Esophagus squamous epithelium (tissue), 5 donors: ENCODE data around the gene ACTL9. TPM values are rescaled to one million over a fixed set of nuclear protein-coding genes. Genes with fewer than 3 reads are reported as not detected.
"Not testable (repeated sequence)": the region's sequence is repeated elsewhere in the genome, so short reads cannot be mapped to it uniquely, and the experiment has no call there.

Experiments used
- DNase-seq: peaks from one replicate; lab custom pipeline; 2025; lab: John Stamatoyannopoulos, UW
- H3K27ac ChIP-seq, 4 donors: fragments of 200-600 bp; sonication (generic); one replicate each; pipeline ENCODE4 v1.5.1; 2016 to 2019; ENCODE audit warnings: mild to moderate bottlenecking in 1 of 4
- H3K27me3 ChIP-seq, 4 donors: fragments of 200-600 bp; sonication (generic); 1 replicate in 3 of 4; 2 replicates in 1 of 4; pipeline versions ENCODE4 v1.5.1 to v1.6.0; 2017 to 2021; ENCODE audit warnings: antibody characterized with exemption in 1 of 4
- H3K36me3 ChIP-seq, 3 donors: fragments of 200-600 bp; sonication (generic); one replicate each; pipeline ENCODE4 v1.5.1; 2016 to 2019
- H3K4me1 ChIP-seq, 3 donors: fragments of 200-600 bp; sonication (generic); one replicate each; pipeline ENCODE4 v1.5.1; 2017 to 2019
- H3K4me3 ChIP-seq, 4 donors: fragments of 200-600 bp; sonication (generic); 1 replicate in 3 of 4; 2 replicates in 1 of 4; pipeline ENCODE4 v1.5.1; 2016 to 2019; ENCODE audit warnings: mild to moderate bottlenecking in 2 of 4, moderate library complexity in 1 of 4
- H3K9me3 ChIP-seq, 3 donors: fragments of 200-600 bp; sonication (generic); one replicate each; pipeline ENCODE4 v1.5.1; 2016 to 2019
- CTCF ChIP-seq, 6 experiments: fragments of 450-650 bp in 4 of 6; fragments of 200-600 bp in 2 of 6; sonication (generic) in 2 of 6; IDR thresholded peaks; one replicate each; pipeline ENCODE4 v1.5.1; 2016 to 2019; ENCODE audit warnings: antibody characterized with exemption in 6 of 6, mild to moderate bottlenecking in 4 of 6, moderate library complexity in 4 of 6
- POLR2A ChIP-seq, 4 donors: fragments of 450-650 bp; IDR thresholded peaks; one replicate each; pipeline ENCODE4 v1.6.1; 2017; ENCODE audit warnings: antibody characterized with exemption in 4 of 4, mild to moderate bottlenecking in 4 of 4, moderate library complexity in 3 of 4
- WGBS, 2 donors: methylation state at CpG; one replicate each; pipeline ENCODE4 v1.1.5; 2018; 5-methylcytosine and 5-hydroxymethylcytosine counted together
- intact Hi-C: fragments of 100-400 bp; cut with DNase I; formaldehyde crosslinking; loops from one replicate; pipeline ENCODE4 v1.15.0; 2022
- total RNA-seq, 4 donors: library from RNA; depleted of rRNA; stranded (reverse); fragments of >200 nt; gene quantifications; one replicate each; pipeline ENCODE4 v1.1.0, GENCODE V29; 2016
- donor health status: DM: yes; HTN: yes; CAD: no.

Gene ACTL9
- not detected for total RNA-seq

GRCh38 chr19:8698433-8699063, at the start of gene ACTL9:
Gene ACTL9 (minus strand): TSS chr19:8698795. CDS start chr19:8698701, 94 bp downstream.
- WGBS, 2 donors, result 100% methylated on average over 1 of the region's 23 CpGs; no CpG with 5 or more reads in 1 of the 2 donors
- DNase-seq, result no peak
- intact Hi-C loops, result no loop called here
- Histone ChIP-seq H3K27ac (no peak within 1 kb of the TSS), H3K4me3 (no peak within 1 kb of the TSS), H3K9me3 (no peaks in the 10 kb centered on the region), H3K27me3 (peaks cover 0 to 63% (median 2%) of the 10 kb centered on the region in 4 donors), H3K4me1 (no peaks in the 10 kb centered on the region), H3K36me3 (no peaks in the 10 kb centered on the region)
- no peak for TF ChIP-seq CTCF (IDR thresholded peaks at IDR 0.05)
- TF ChIP-seq POLR2A (IDR thresholded peaks at IDR 0.05), result no peak

- H3K27me3 ChIP-seq, H3K4me1 ChIP-seq, DNase-seq, H3K27ac ChIP-seq, H3K4me3 ChIP-seq, H3K36me3 ChIP-seq, H3K9me3 ChIP-seq, intact Hi-C loops: not testable (repeated sequence)
- WGBS, 2 donors, result 52% methylated on average over 2 of the region's 55 CpGs; no CpG with 5 or more reads in 1 of the 2 donors
These were observed 40.9 kb upstream of the ACTL9 start for GRCh38 chr19:8739291-8740065.

- TF ChIP-seq CTCF (IDR thresholded peaks at IDR 0.05) (no peak), POLR2A (IDR thresholded peaks at IDR 0.05) (no peak)
- no peak overlapping the region for H3K4me3 ChIP-seq
- intact Hi-C loops, result no loop called here
- no peaks in the 10 kb centered on the region for H3K27me3 ChIP-seq
- WGBS, 2 donors, result 73 to 74% methylated on average over 8 of the region's 8 CpGs
- H3K27ac ChIP-seq, result no peak overlapping the region
- no peak for DNase-seq
- no peaks in the 10 kb centered on the region for H3K9me3 ChIP-seq
- no peaks in the 10 kb centered on the region for H3K36me3 ChIP-seq
- H3K4me1 ChIP-seq, result no peaks in the 10 kb centered on the region
These were observed 39.8 kb upstream of the ACTL9 start for GRCh38 chr19:8738377-8738776.

- no peaks in the 10 kb centered on the region for H3K36me3 ChIP-seq
- no peak overlapping the region for H3K27ac ChIP-seq
- no peak for DNase-seq
- intact Hi-C loops, result no loop called here
- 76 to 79% methylated on average over 18 to 19 of the region's 19 CpGs for WGBS, 2 donors
- H3K4me3 ChIP-seq, result no peak overlapping the region
- H3K4me1 ChIP-seq, result no peaks in the 10 kb centered on the region
- H3K9me3 ChIP-seq, result no peaks in the 10 kb centered on the region
- H3K27me3 ChIP-seq, result no peaks in the 10 kb centered on the region
- TF ChIP-seq POLR2A (IDR thresholded peaks at IDR 0.05) (no peak), CTCF (IDR thresholded peaks at IDR 0.05) (no peak)
These were observed 33.0 kb upstream of the ACTL9 start for GRCh38 chr19:8731428-8732169.

GRCh38 chr19:8724276-8724675, 25.7 kb upstream of the ACTL9 start:
- H3K27me3 ChIP-seq, result peaks cover 0 to 21% (median 0%) of the 10 kb centered on the region in 4 donors
- no peaks in the 10 kb centered on the region for H3K9me3 ChIP-seq
- H3K4me3 ChIP-seq, result no peak overlapping the region
- no peaks in the 10 kb centered on the region for H3K4me1 ChIP-seq
- intact Hi-C loops, result no loop called here
- 53 to 54% methylated on average over 3 of the region's 3 CpGs for WGBS, 2 donors
- H3K36me3 ChIP-seq, result no peaks in the 10 kb centered on the region
- no peak overlapping the region for H3K27ac ChIP-seq
- TF ChIP-seq POLR2A (IDR thresholded peaks at IDR 0.05) (no peak), CTCF (IDR thresholded peaks at IDR 0.05) (no peak)
- DNase-seq, result no peak
